GM12801 (cell line): ENCODE measurements around the gene OR5K1.

Experiments used
- TF ChIP-seq, protein P1 (sequence below): IDR thresholded peaks from one replicate; pipeline ENCODE4 v1.5.1; 2011; ENCODE audit warnings: control low read depth; ENCODE audit not compliant: insufficient read length; ENCODE audit errors: extremely low read depth

OR5K1 gene

DNA sequence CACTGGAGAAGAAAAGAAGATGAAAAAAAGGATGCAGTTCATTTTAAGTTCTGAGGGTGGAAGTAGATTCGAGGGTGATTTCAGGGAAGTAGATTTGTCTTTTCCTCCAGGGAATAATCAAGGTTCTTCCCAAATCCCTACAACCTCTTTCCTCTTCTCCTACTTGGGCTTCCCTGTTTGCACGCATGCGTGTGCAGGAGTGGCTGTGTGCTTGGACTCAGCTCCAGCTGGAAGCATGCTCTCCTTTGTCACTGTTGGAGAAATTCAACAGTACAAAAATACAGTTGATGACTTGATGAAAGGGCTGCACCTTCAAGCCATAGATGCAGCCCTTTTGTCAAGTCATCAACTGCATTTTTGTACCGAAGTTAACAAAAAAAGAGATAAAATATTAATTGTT is 38.3 kb downstream of the OR5K1 start:
- TF ChIP-seq, protein P1, sequence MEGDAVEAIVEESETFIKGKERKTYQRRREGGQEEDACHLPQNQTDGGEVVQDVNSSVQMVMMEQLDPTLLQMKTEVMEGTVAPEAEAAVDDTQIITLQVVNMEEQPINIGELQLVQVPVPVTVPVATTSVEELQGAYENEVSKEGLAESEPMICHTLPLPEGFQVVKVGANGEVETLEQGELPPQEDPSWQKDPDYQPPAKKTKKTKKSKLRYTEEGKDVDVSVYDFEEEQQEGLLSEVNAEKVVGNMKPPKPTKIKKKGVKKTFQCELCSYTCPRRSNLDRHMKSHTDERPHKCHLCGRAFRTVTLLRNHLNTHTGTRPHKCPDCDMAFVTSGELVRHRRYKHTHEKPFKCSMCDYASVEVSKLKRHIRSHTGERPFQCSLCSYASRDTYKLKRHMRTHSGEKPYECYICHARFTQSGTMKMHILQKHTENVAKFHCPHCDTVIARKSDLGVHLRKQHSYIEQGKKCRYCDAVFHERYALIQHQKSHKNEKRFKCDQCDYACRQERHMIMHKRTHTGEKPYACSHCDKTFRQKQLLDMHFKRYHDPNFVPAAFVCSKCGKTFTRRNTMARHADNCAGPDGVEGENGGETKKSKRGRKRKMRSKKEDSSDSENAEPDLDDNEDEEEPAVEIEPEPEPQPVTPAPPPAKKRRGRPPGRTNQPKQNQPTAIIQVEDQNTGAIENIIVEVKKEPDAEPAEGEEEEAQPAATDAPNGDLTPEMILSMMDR = no peak

DNA sequence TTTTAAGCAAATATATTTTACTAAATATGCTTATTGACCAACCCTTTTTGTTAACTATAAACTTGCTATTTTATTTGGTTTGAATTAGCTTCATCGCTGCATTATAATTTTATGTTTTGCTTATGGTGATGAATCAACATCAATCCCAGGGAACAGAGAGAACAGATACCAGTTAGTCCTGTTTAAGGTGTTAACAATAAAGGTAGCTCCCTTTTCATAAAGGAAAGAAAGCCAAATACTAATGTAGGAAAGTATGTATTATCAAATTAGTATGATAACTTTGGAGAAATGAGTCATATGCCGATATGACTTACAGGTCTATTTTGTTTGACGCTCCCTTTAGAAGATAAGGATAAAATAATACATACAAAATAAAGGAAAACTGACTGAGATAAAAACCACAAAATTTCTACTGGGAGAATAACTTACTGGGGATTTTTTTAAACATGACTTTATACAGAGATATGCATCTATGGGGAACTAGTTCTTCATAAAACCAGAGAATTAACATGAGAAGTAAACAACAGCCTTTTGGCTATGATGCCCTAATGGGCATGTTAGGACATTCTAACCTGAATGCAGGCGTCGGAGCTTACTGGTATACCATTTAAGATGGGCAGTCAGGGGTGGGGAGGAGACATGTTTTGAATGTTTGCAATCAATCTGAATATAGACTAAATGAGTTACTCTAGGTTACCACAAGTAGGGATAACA is 39.0 kb downstream of the OR5K1 start:
- TF ChIP-seq, protein P1 = no peak

DNA sequence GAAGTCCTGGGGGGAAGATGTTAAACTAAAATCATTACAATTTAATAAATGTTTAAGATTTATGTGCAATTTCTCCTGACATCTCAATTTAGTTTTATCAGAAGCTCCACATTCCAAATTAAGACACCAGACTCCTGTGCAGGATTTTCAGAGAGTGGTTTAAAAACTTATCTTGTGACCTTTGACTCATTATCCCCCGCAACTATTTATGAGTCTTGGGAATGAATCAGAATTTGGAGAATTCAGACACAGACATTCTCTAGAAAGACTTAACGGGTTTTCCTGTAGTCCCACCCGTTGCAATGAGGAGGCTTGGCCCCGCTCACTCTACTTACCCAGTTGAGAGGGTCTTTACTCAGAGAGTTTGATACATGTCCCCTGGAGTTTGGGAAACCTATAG is 41.5 kb downstream of the OR5K1 start:
- TF ChIP-seq, protein P1 = no peak

DNA sequence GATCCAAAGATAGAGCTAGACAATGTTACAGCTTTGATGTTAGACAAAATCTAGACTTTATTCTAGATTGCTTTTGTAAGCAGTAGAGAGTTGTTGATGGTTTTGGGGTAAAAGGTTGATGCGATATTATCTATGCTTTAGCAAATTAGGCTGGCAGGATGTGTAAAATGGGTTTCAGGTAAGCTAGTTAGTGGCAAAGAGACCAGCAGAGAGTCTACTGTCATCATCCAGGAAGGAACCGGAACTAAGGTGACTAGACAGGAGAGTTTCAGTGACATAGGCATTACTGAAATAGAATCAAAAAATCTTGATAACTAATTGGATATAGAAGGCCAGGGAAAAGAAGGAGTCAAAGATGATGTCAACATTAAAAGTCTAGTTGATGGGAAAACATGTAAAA is 45.6 kb downstream of the OR5K1 start:
- TF ChIP-seq, protein P1 = no peak

DNA sequence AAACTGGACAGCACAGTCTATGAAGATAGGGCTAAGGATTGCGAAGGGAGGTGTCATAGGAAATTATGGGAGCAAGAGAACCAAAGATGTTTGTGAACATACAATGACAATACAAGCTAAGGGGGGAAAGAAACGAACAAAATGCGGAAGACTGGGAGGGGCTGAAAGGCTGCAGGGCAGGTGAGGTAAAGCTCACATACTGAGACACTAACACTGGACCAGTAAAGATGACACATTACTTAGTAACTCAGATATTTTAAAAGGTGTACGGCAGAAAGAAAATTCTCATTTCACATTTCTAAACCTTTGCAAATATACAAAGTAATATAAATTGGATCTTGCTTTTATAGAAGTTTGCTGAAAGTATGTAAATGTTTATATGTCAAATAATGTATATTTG is 49.6 kb downstream of the OR5K1 start:
- TF ChIP-seq, protein P1 = no peak

DNA sequence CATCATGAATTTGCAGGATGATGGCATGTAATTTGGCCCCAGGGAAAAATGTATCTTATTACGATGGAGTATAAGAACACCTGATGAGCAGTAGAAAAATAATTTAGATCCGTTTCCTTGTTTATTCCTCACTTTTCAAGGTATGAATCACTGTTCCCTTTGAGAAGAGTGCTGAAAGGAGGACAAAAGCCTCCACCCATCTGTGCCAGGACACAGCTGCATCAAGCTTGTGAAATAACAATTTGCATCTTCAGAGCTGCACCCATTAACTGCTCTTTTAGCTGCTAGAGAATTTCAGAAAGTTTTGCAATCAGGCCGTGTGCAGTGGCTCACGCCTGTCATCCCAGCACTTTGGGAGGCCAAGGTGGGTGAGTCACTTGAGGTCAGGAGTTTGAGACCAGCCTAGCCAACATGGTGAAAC is 50.1 kb downstream of the OR5K1 start:
- TF ChIP-seq, protein P1 = no peak

DNA sequence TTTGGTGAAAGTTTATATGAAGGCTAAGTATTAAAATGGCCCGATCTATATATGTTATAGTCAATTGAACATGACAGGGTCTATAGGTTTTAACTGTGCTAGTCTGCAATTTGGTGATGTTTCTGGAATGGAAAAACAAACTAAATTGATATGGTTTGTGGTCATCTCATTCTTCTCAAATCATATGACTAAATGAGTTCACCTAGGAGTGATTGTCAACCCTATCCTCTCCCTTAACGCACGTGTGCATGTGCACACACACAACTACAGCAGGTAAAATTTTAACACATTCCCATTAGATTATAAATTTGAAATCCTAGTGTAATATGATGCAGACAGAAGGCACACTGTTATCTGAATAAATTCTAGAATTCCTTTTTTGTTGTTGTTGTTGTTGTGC is 50.7 kb downstream of the OR5K1 start:
- TF ChIP-seq, protein P1 = no peak

DNA sequence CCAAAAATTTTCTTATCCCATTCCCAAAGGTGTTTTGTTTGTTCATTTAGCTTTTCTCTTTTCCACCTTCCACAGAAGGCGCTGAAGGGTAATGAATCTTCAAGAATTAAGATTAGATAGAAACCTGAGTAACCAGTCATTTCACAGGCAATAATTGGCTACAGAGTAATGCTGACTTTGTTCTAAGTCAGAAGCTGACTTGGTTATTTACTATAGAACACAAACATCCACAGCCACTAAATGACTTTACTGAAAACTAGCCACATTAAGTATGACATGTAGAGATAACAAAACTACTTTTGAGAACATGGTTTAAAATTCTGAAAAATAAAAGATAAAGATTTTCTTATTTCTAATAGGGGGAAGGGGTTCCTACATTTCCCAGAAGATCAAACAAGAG is 51.9 kb downstream of the OR5K1 start:
- TF ChIP-seq, protein P1 = no peak
